DMS53 treated with DMSO at 0.1 percent for 48 hours (cell line): ENCODE measurements around the gene TGFB1I1.
"Not testable (repeated sequence)": the region's sequence is repeated elsewhere in the genome, so short reads cannot be mapped to it uniquely, and the experiment has no call there.

Experiments used
- DNase-seq: peaks from one replicate; lab custom pipeline; 2025; ENCODE audit not compliant: unreplicated experiment; lab: John Stamatoyannopoulos, UW

TGFB1I1 gene

GRCh38 chr16:31467858-31468257 is 4.1 kb upstream of the TGFB1I1 start:
- no peak for DNase-seq

- DNase-seq, result no peak
These were observed 1.3 kb upstream of the TGFB1I1 start for GRCh38 chr16:31470615-31471014.

GRCh38 chr16:31471241-31471874 is 594 bp upstream of the TGFB1I1 start:
- no peak for DNase-seq

- peak; percentile 60 for DNase-seq
These were observed 804 bp downstream of the TGFB1I1 start for GRCh38 chr16:31472709-31473203.

- no peak for DNase-seq
These were observed 1.5 kb downstream of the TGFB1I1 start for GRCh38 chr16:31473264-31473984.

- no peak for DNase-seq
These were observed 2.3 kb downstream of the TGFB1I1 start for GRCh38 chr16:31474173-31474714.

GRCh38 chr16:31474773-31475738 is 3.1 kb downstream of the TGFB1I1 start:
- DNase-seq, result no peak

- no peak for DNase-seq
These were observed 4.0 kb downstream of the TGFB1I1 start for GRCh38 chr16:31475946-31476302.

- DNase-seq, result peak; percentile 48
These were observed 4.6 kb downstream of the TGFB1I1 start for GRCh38 chr16:31476303-31477219.

GRCh38 chr16:31477220-31478216 is 5.6 kb downstream of the TGFB1I1 start:
- peak; percentile 54 for DNase-seq

GRCh38 chr16:31478956-31479355 is 7.0 kb downstream of the TGFB1I1 start:
- no peak for DNase-seq

- no peak for DNase-seq
These were observed 7.8 kb downstream of the TGFB1I1 start for GRCh38 chr16:31479751-31480150.

GRCh38 chr16:31480851-31481536 is 9.0 kb downstream of the TGFB1I1 start:
- DNase-seq, result no peak

GRCh38 chr16:31483081-31483480 is 11.1 kb downstream of the TGFB1I1 start, which contains the start of gene SLC5A2:
TSS of gene SLC5A2 (plus strand) at chr16:31483123. CDS start at chr16:31483137, 14 bp downstream.
- no peak for DNase-seq

- DNase-seq, result not testable (repeated sequence)
These were observed 12.1 kb downstream of the TGFB1I1 start for GRCh38 chr16:31484048-31484447.

GRCh38 chr16:31484491-31485171 is 12.7 kb downstream of the TGFB1I1 start:
- no peak for DNase-seq

GRCh38 chr16:31485571-31485970 is 13.6 kb downstream of the TGFB1I1 start:
- DNase-seq, result no peak

- DNase-seq, result no peak
These were observed 14.1 kb downstream of the TGFB1I1 start for GRCh38 chr16:31486045-31486444.
